Prostate gland (tissue), 2 donors: ENCODE results near the gene LGR4.

Experiments
- POLR2A ChIP-seq: fragments of 450-650 bp; IDR thresholded peaks from one replicate; pipeline ENCODE4 v1.6.1; 2016; ENCODE audit warnings: antibody characterized with exemption, mild to moderate bottlenecking
- TF ChIP-seq, protein P1 (sequence below), 4 experiments: fragments of 200-600 bp in 2 of 4; fragments of 450-650 bp in 2 of 4; sonication (generic) in 2 of 4; IDR thresholded peaks; 1 replicate in 3 of 4; 2 replicates in 1 of 4; pipeline ENCODE4 v1.5.1; 2016 to 2019; ENCODE audit warnings: antibody characterized with exemption in 4 of 4, mild to moderate bottlenecking in 2 of 4, moderate library complexity in 2 of 4

DNA sequence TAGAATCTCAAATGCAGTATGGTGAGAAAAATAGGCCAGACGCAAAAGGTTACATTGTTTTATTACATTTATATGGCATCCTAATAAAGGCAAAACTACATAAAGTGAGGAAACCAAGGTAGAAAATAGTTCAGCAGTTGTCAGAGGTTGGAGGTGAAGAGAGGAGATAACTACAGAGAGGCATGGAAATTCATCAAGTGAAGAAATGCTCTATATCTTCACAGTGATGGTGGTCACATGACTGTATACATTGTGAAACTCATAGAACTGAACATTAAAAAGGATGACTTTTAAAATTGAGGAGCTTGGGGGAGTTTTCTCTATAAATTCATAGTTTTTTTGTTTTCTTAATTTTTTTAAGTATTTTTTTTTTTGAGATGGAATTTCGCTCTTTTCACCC lies 14.4 kb downstream of the LGR4 start:
- TF ChIP-seq, protein P1, sequence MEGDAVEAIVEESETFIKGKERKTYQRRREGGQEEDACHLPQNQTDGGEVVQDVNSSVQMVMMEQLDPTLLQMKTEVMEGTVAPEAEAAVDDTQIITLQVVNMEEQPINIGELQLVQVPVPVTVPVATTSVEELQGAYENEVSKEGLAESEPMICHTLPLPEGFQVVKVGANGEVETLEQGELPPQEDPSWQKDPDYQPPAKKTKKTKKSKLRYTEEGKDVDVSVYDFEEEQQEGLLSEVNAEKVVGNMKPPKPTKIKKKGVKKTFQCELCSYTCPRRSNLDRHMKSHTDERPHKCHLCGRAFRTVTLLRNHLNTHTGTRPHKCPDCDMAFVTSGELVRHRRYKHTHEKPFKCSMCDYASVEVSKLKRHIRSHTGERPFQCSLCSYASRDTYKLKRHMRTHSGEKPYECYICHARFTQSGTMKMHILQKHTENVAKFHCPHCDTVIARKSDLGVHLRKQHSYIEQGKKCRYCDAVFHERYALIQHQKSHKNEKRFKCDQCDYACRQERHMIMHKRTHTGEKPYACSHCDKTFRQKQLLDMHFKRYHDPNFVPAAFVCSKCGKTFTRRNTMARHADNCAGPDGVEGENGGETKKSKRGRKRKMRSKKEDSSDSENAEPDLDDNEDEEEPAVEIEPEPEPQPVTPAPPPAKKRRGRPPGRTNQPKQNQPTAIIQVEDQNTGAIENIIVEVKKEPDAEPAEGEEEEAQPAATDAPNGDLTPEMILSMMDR (IDR thresholded peaks at IDR 0.05), result no peak
- TF ChIP-seq POLR2A, result no peak
